GM12874 (cell line): ENCODE measurements around the gene TMEM233.
A peak's percentile ranks its signal among the peaks of the same experiment; 100 is the strongest.

Experiments
- CTCF ChIP-seq: IDR thresholded peaks from 2 replicates; pipeline ENCODE4 v1.5.1; 2011; ENCODE audit warnings: low read depth, mild to moderate bottlenecking, control low read depth, low read length, moderate library complexity; ENCODE audit not compliant: insufficient read depth

The TMEM233 gene

GRCh38 chr12:119593578-119594398, at the start of gene TMEM233:
TSS of gene TMEM233 (plus strand) at chr12:119593774. CDS start at chr12:119593849, 75 bp downstream.
- TF ChIP-seq CTCF: no peak

- TF ChIP-seq CTCF: peak; percentile 82
Observed at GRCh38 chr12:119544765-119545625, 48.6 kb upstream of the TMEM233 start.

- no peak for TF ChIP-seq CTCF
Observed at GRCh38 chr12:119546340-119546739, 47.2 kb upstream of the TMEM233 start.

GRCh38 chr12:119547001-119547400, 46.6 kb upstream of the TMEM233 start:
- TF ChIP-seq CTCF: no peak

GRCh38 chr12:119556854-119557253, 36.7 kb upstream of the TMEM233 start:
- no peak for TF ChIP-seq CTCF

- no peak for TF ChIP-seq CTCF
Observed at GRCh38 chr12:119565404-119565803, 28.2 kb upstream of the TMEM233 start.

- TF ChIP-seq CTCF: no peak
Observed at GRCh38 chr12:119570771-119571170, 22.8 kb upstream of the TMEM233 start.
